HG02840 (cell line): ENCODE data around the gene DOK4.

Experiments used
- ATAC-seq: cut with Tn5 transposase; IDR thresholded peaks from one replicate; pipeline ENCODE4 v1.9.1; 2021; ENCODE audit warnings: mild to moderate bottlenecking, moderate library complexity, moderate number of reproducible peaks; ENCODE audit not compliant: unreplicated experiment, low FRiP score

The DOK4 gene

DNA sequence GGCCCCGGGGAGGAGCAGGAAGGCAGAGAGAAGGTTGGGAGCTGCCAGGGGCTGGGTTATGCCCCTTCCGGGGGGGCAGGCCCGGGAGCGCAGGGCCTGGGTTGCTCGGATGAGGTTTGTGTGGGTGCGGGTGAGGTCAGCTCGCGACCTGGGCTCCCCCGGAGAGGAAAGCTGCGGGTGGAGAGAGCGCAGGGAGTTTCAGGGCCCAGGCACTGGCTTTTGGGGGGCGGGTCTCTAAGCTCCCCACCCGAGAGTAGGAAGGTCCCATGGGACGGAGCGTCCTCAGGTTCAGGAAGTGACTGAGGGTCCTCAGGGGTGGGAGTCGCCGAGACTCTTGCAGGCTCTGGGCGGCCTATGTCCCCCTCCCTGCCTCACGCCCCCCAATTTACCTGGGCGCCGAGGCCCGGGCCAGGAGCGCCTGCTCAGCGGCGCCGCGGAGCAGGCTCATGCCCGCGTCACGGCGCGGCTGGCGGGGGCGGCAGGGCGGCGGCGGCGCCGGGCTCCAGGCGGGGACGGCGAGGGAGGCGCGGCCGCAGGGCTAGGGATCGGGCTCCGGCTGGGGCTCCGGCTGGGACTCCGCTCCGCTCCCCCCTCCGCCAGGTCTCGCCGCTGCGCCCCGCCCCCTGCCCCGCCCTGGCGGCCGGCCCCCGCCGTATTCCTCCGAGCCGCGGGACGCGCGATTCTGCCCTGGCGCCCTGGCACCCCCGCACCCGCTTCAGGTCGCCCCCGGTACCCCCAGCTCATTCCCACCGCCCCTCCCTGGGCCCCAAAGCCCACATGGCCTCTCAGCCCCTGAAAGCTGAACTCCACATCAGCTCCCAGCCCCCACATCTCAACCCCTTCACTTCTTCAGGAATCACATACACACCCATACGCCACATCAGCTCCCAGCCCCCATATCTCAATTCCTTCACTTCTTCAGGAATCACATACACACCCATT, at the start of gene DOK4:
TSS of gene DOK4 (minus strand) at position 578 of the 942 bp plus-strand sequence. CDS start 6,986 bp downstream, outside the sequence.
- ATAC-seq, result peak; percentile 65

DNA sequence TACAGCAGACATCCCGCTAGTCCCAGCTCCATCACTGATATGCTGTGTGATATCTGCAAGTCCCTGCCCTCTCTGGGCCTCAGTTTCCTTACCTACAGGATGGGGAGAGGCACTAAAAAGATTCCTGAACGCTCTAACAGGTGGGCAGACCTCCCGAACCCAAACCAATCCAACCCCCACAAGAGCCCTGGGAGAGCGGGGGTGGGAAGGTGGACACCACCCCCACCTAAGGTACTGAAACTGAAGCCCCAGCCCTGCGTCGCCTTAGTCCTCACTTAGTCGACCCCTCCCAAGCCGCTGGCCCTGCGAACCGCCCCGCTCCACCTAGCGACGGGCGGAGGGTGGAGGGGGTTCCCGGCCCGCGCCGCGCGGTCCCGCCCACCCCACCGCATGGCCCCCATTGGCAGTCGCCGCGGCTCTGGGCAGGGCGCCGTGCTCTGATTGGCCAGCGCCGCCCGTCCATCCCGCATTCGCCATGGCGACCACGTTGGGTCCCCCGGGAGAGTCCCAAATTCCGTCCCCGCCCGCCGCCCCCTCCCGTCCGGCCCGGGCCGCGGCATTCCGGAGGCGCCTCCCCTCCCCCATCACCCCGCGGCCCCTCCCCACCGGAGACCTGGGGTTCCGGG, 49.5 kb upstream of the DOK4 start:
- peak; percentile 52 for ATAC-seq

DNA sequence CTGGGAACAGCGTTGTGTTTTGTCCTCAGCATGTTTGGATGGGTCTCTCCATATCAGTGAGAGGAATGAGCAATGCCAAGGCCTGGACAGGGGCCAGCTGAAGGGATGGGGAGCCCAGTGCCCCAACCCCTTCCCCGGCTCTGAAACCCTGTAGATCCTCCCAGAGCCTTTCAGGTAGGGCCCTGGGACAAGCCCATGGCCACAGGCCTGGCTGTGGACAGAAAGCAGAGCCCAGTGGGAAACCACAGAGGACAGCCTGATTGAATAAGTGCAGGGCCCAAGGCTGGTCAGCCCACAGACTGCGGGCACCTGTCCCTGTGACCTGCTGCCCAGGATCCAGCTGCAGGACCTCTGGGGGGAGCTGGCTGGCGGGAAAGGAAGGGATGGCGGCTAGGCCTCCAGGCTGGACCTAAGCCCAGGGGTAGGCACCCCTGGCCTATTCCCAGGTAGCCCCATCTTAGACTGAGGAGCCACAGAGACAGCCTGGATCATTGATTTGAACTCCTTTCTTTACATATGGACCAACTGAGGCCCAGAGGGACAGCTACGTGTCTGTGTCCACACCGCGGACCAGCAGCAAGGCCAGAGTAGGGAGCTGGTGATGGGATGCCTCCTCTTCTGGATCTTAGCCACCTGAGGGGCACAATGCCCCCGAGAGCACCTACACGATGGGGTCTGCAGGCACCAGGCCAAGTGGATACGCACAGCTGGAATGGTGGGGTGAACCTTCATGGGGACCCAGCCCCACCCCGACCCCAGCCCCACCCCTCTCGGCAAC, 48.8 kb upstream of the DOK4 start:
- ATAC-seq, result no peak

DNA sequence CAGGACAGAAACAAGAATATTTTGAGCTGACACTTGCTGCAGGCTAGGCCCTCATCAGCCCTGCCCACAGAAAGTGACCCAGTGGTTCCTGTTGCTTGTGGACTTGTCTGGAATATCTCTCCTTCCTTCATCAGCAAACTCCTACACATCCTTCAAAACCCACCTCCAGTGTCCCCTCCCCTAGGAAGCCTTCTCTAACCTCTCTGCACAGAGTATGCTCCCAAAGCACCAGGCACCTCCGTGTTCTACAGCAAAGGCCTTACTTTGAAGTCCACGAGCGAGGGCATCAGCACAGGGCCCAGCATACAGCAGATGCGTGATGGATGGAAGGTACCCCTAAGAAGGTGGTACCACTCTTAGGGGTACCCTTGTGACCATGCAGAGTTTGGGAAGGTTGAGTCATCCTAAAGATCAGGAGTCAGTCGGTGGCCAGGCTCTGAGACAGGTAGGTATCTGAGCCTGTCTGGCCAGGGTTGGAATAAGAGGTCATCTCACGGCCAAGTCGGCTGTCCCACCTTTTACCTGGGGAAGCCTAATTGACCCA, 48.1 kb upstream of the DOK4 start:
- ATAC-seq, result no peak

DNA sequence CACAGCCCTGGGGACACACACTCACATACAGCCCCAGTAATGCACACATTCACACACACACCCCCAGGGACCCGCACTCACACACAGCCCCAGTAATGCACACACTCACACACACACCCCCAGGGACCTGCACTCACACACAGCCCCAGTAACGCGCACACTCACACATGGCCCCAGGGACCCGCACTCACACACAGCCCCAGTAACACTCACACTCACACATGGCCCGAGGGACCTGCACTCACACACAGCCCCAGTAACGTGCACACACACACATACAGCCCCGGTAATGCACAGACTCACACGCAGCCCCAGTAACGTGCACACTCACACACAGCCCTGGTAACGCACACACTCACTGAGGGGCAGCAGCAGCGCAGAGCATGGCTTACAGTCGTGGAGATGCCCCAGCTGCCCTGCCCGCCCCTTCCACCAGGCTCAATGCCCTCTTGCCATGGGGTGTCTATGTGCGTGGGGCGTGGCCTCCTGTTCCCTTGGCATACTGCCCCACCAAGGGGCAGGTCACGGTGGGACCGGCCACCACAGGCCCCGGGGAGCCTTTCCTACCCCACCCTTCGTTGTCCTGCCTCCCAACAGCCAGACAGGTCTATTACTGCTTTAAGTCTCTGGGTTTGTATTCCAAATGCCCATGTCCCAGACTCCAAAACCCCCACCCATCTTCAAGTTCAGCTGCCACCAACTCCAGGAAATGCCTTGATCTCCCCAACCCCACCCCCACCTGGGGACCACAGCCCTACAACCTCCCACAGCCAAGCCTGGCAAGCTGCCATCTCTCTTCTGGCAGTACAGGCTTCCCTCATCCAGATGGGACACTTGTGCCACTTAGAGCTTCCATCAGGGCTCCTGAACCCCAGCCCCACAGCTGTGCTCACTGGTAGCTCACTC, 47.4 kb upstream of the DOK4 start:
- no peak for ATAC-seq

DNA sequence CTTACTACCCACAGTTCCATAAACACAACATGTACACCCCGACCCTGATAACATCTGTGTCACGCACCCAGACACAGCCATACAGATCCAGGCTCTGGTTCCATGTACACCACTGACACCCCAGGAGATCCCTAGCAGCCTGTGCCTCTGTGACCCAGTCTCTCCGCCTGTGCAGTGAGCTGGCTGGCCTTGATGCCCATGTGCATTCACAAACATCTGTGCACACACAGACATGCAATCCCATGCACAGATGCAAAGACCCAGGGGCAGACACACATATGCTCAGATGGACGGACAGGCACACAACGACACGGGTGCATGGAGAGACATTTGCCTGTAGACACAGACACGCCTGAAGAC, 46.0 kb upstream of the DOK4 start:
- ATAC-seq, result no peak

DNA sequence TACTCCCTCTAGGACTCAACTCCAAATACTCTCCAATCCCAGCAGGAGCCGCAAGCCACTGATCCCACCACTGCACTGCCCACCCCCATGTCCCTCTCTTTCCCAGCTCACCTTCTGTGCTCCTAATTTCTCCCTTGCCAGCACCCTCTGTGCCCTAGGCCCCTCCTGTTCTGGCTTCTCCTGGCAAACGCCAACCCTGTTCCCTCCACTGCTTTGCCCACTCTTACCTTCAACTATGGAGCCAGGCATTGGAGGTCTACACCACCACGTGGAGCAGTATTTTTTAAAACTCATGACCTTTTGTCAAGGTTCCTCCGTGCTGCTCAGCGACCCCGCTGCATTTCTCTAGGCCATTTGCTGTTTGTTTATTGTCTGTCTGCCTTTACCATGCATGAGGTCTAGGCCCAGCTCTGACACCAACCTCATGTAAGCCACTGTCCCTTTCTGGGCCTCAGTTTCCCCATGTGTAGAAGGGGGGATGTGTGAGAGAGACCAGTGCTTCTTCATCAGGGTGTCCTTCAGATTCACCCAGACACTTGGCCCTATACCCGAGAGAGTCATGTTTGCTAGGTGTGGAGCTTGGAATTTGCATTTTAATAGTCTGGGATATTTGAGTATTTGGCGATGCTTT, 45.5 kb upstream of the DOK4 start:
- ATAC-seq, result no peak

DNA sequence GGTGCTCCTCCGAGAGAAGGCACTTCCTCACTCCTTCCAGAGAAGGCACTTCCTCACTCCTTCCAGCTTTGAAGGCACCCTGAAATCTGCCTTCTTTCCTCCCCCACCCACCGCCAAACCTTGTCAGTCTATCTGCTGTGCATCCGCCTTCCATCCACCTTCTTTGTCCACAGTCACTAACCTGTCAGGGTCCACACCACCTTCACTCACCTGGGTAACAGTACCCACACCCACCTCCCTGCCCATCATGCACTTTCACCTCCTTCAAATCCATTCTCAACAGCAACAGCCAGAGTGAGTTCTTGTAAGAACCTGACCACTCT, 44.9 kb upstream of the DOK4 start:
- no peak for ATAC-seq

DNA sequence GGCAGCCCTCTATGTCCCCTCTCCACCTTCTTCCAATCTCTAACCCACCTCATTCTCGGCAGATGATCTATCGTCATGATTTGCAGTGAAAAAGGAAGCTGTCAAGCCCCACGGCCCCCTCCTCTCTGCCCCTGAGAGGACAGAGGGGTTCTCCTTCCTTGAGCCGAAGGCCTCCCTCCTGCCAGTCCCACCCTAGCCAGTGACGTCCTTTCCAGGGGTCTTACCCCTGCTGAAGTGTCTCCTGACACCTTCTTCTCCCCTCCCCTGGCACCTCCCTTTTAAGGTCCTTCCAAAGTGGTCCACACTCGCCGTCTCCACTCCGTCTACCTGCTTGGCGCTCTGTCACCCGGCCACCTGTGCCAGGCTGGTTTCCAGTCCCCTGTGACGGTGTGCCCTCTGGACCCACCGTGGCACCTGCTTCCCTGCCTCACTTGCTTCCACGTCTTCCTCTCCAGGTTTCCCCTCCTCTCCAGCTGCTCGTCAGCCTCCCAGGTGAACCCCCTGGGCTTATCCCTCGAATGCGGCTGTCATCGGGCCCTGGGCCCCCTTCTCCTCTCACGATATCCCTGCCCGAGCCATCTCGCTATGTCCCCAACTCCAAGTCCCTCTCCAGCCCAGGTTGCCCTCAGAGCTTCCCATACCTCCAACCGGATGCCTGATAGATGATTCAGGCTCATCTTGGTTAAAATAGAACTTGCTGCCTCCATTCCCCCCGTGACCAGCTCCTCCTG, 44.4 kb upstream of the DOK4 start:
- ATAC-seq, result no peak

DNA sequence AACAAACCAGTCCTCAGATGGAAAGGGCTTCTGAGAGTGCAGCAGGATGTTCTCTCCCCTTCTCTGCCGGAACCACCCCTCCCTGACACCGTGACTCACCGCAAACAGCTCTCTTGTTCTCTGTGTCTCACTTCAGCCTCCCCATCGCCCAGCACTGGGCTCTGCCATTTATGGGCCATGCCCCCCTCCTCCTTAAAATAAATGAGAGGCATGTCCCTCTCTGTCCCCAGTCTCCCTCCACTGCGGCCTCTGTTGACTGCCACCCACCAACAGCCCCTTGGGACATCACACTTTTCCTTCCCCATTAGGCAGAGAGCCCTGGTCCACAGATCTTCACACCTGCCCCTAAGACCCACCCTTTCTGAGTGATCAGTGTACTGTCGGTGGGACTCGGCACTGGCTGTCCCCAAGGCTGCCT, 43.8 kb upstream of the DOK4 start:
- ATAC-seq, result no peak

DNA sequence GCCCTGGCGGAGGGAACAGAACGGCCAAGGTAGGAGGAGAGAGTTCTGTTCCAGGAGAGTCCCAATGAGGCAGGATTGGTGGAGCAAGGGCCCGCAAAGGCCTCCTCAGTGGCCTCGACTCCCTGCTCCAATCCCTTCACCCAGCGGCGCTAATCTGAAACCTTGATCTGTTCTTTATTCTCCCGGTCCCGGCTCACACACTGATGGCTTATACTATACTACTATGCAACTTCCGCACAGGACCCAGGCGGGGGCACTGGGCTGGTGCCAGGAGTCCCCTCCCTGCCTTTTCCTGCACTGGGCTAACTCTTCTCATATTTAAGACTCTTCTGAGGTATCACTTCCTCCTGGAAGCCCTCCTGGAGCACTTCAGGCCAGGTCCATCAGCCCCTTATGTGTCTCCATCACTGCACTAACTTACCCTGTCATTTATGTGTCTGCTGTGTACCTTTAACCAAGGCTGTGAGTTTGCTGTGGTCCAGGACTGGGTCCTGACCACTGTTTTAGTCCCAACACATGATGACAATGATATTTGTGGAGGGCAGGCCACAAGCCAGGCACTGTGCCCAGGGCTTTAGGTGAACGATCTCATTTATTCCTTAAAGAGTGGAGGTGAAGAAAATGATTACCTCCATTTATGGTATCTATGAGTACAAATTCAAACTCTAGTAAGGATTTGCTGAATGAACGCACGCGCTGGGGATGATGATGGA, 43.3 kb upstream of the DOK4 start:
- no peak for ATAC-seq

DNA sequence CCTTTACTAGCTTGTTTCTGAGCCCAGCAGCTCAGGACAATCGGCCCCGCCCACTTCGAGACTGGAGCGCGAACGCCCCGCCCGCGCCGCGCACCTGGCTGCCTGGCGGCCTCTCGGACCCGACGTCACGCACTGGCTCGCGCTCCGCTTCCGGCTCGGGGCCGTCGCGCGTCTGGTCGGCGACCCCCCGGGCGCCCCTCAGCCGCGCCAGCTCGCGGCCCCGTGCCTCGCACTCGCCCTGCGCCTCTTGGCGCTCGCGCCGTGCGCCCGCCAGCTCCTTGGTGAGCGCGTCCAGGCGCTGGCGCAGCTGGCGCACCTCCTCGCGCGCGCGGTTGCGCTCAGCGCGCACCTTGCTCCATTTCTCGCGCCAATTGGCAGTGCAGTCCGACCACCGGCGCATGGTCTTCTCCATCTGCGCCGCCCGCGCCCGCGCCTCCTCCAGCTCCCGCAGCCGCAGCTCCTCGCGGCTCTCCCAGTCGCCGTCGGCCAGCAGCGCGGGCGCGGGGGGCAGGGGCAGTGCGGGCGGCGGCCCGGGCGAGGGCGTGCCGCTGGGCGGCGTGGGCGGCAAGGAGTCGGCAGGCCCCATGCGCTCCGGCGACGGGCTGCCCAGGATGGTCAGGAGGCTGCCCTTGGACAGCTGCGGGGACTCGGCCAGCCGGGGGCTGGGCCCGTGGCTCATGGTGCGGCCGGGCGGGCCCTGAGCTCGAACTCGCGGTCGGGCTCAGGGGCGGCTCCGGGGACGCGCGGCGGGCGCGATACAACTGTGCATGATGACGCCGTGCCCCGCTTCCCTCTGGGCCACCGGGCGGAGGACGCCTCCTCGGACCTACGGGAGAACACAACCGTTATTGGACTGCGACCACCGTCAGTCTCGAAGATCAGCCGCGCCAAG, 42.5 kb upstream of the DOK4 start:
- no peak for ATAC-seq

DNA sequence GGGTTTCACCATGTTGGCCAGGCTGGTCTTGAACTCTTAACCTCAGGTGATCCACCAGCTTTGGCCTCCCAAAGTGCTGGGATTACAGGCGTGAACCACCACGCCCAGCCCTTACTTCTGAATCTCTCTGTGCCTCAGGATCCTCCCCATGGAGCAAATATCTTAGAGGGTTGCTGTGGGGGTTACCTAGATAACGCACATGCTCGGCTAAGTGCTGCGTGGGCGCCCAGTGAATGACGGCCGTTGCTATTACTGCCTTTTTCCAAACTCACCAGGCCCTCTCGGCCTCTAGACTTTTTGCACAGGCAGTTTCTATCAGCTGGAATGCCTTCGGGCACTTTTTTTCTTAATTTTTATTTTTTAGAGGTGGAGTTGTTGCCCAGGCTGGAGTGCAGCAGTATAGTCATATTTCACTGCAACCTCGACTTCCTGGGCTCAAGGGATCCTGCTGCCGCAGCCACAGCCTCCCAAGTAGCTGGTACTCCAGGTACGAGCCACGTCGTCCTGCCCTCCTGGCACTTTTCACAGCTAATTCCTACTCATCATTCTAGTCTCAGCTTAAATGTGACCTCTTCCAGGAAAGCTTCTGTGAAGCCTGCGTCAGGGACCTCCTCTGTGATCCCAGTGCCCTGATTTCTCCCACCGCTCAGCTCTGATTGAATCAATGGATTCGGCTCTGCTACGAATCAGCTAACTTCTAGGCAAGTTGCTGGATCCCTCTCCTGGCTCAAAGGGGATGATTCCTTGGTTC, 41.5 kb upstream of the DOK4 start:
- ATAC-seq, result no peak

DNA sequence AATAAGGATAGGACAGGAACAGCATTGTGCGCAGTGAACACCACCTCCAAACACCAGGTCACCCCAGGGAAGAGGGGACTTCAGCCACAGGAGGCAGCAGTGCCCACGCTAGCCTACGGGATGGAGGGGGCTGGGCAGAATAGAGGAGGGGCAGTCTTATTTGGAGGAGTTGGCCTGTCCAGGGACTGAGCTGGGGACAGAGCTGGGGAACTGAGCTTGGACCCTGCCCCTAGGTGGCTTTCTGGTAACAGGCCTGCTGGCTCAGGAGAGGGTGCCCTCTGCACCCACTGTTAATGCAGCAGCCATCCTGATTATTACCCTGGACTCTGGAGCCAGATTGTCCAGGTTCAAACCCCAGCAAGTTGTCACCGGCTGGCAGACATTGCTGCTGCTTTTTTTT, 40.7 kb upstream of the DOK4 start:
- no peak for ATAC-seq

DNA sequence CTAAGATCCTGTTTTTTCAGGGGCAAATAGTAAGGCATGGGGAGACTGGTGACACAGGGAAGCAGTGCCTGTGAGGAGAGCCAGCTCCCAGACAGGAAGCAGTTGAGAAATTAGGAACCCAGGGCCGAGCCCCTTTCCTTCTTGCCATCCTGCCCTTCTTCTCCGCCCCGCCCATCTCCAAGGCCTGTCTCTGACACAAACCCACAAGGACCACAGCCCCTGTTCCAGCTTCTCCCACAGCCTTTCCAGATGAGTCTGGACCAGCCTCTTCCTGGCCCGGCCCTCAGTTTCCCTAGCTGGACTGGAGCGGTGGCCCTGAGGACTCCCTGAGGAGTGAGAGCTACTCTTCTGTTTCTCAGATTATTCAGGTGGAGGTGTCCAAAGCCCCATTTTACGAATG, 40.2 kb upstream of the DOK4 start:
- ATAC-seq, result no peak

DNA sequence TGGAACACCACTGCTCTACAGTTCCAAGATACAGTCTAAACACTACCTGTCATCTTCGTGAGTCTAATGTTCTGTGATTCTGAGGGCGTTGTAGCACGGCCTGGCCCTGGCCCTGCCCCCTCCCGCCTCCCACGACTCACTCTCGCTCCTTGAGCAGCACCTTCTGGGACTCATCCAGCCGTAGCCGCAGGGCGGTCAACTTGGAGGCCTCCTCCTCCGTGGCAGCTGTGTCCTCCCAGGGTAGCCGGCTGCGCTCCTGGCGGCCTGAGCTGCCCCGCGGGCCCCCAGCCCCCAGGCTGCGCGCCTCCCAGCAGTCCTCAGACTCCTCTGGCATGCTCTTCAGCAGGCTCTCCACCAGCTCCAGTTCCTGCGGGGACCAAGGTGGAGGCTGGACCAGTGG, 39.5 kb upstream of the DOK4 start:
- ATAC-seq, result no peak

DNA sequence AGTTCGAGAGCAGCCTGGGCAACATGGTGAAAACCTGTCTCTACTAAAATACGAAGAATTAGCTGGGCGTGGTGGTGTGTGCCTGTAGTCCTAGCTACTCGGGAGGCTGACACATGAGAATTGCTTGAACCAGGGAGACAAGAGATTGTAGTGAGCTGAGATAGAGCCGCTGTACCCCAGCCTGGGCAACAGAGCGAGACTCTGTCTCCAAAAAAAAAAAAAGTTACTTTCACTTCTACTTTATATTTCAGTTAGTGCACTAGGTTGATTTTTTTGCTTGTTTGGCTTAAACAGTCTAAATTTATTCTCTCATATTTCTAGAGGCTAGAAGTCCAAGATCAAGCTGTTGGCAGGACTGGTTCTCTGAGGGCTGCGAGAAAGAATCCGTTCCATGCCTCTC, 36.7 kb upstream of the DOK4 start:
- no peak for ATAC-seq
